ENCODE results near the gene RGMB.
A peak's percentile ranks its signal among the peaks of the same experiment; 100 is the strongest.

The RGMB gene

GRCh38 chr5:98795243-98795642 is 21.8 kb downstream of the RGMB start:
- no peak for TF ChIP-seq CTCF (IDR thresholded peaks at IDR 0.05; ENCODE audit: low read length)
- no peak for TF ChIP-seq EZH2 (IDR thresholded peaks at IDR 0.05; ENCODE audit: borderline replicate concordance, low read length)
- H3K9me3 ChIP-seq (ENCODE audit: low read length): no peaks in the 10 kb centered on the region

GRCh38 chr5:98796197-98796972 is 22.9 kb downstream of the RGMB start:
- Histone ChIP-seq H3K79me2 (ENCODE audit: insufficient read depth, low read length) (no peaks in the 10 kb centered on the region), H3K9ac (ENCODE audit: low read length) (no peak overlapping the region), H3K27ac (ENCODE audit: low read depth, low read length, poor library complexity, severe bottlenecking) (no peak overlapping the region), H4K20me1 (ENCODE audit: insufficient read depth, low read length) (no peaks in the 10 kb centered on the region), H3K4me2 (ENCODE audit: low read length) (no peak overlapping the region), H3F3A (ENCODE audit: insufficient read depth, low read length) (no peaks in the 10 kb centered on the region), H3K4me3 (ENCODE audit: low read depth, low read length, poor library complexity, severe bottlenecking) (no peak overlapping the region), H3K4me1 (ENCODE audit: insufficient read depth, low read length, severe bottlenecking) (no peaks in the 10 kb centered on the region), H3K36me3 (ENCODE audit: insufficient read depth, low read length) (no peaks in the 10 kb centered on the region), H3K9me2 (ENCODE audit: low read depth, low read length) (no peaks in the 10 kb centered on the region), H2AFZ (ENCODE audit: low read length) (no peak overlapping the region), H3K9me3 (ENCODE audit: low read length) (no peaks in the 10 kb centered on the region), H3K27me3 (ENCODE audit: insufficient read depth, low read length) (no peaks in the 10 kb centered on the region)
- peak; percentile 71 for TF ChIP-seq CTCF (IDR thresholded peaks at IDR 0.05; ENCODE audit: low read length)
- TF ChIP-seq EZH2 (IDR thresholded peaks at IDR 0.05; ENCODE audit: borderline replicate concordance, low read length): no peak

More at GRCh38 chr5:98795243-98795642, 21.8 kb downstream of the RGMB start:
- no peak overlapping the region for H3K4me2 ChIP-seq (ENCODE audit: low read length)
- no peaks in the 10 kb centered on the region for H3K27me3 ChIP-seq (ENCODE audit: insufficient read depth, low read length)
- H3K4me3 ChIP-seq (ENCODE audit: low read depth, low read length, poor library complexity, severe bottlenecking): no peak overlapping the region
- H4K20me1 ChIP-seq (ENCODE audit: insufficient read depth, low read length): no peaks in the 10 kb centered on the region
- H3K79me2 ChIP-seq (ENCODE audit: insufficient read depth, low read length): no peaks in the 10 kb centered on the region
- no peaks in the 10 kb centered on the region for H3K36me3 ChIP-seq (ENCODE audit: insufficient read depth, low read length)
- H3K9me2 ChIP-seq (ENCODE audit: low read depth, low read length): no peaks in the 10 kb centered on the region
- no peak overlapping the region for H3K9ac ChIP-seq (ENCODE audit: low read length)
- no peak overlapping the region for H3K27ac ChIP-seq (ENCODE audit: low read depth, low read length, poor library complexity, severe bottlenecking)
- no peaks in the 10 kb centered on the region for H3F3A ChIP-seq (ENCODE audit: insufficient read depth, low read length)
- H2AFZ ChIP-seq (ENCODE audit: low read length): no peak overlapping the region
- no peaks in the 10 kb centered on the region for H3K4me1 ChIP-seq (ENCODE audit: insufficient read depth, low read length, severe bottlenecking)

- Histone ChIP-seq H3K4me3 (ENCODE audit: low read depth, low read length, poor library complexity, severe bottlenecking) (no peak overlapping the region), H3K27me3 (ENCODE audit: insufficient read depth, low read length) (no peaks in the 10 kb centered on the region), H3K9ac (ENCODE audit: low read length) (no peak overlapping the region)
Measured at GRCh38 chr5:98798371-98798770, 24.9 kb downstream of the RGMB start.

More at GRCh38 chr5:98798371-98798770, 24.9 kb downstream of the RGMB start:
- no peaks in the 10 kb centered on the region for H3K9me3 ChIP-seq (ENCODE audit: low read length)
- H3K79me2 ChIP-seq (ENCODE audit: insufficient read depth, low read length): no peaks in the 10 kb centered on the region
- H3K4me1 ChIP-seq (ENCODE audit: insufficient read depth, low read length, severe bottlenecking): no peaks in the 10 kb centered on the region
- no peaks in the 10 kb centered on the region for H4K20me1 ChIP-seq (ENCODE audit: insufficient read depth, low read length)
- H3K4me2 ChIP-seq (ENCODE audit: low read length): no peak overlapping the region
- no peak overlapping the region for H2AFZ ChIP-seq (ENCODE audit: low read length)
- H3F3A ChIP-seq (ENCODE audit: insufficient read depth, low read length): no peaks in the 10 kb centered on the region
- no peak overlapping the region for H3K27ac ChIP-seq (ENCODE audit: low read depth, low read length, poor library complexity, severe bottlenecking)
- TF ChIP-seq EZH2 (IDR thresholded peaks at IDR 0.05; ENCODE audit: borderline replicate concordance, low read length) (no peak), CTCF (IDR thresholded peaks at IDR 0.05; ENCODE audit: low read length) (no peak)
- no peaks in the 10 kb centered on the region for H3K9me2 ChIP-seq (ENCODE audit: low read depth, low read length)
- no peaks in the 10 kb centered on the region for H3K36me3 ChIP-seq (ENCODE audit: insufficient read depth, low read length)
